CD14-positive monocyte (primary cell): ENCODE results near the gene WHAMM. TPM values are rescaled to one million over a fixed set of nuclear protein-coding genes. Genes with fewer than 3 reads are reported as not detected.
"Not testable (repeated sequence)": the region's sequence is repeated elsewhere in the genome, so short reads cannot be mapped to it uniquely, and the experiment has no call there.

Experiments
- DNase-seq, 3 donors: peaks; one replicate each; pipeline ENCODE4 v3.0.0-alpha.2; 2011 to 2022
- H2AFZ ChIP-seq: 2 replicates; pipeline ENCODE4 v1.6.0; 2012; ENCODE audit warnings: mild to moderate bottlenecking, low read depth, low read length, inconsistent platforms; ENCODE audit not compliant: insufficient read depth, poor library complexity, severe bottlenecking
- H3K27ac ChIP-seq, 2 donors: 1 replicate in 1 of 2; 2 replicates in 1 of 2; pipeline ENCODE4 v1.5.1; 2012 to 2013; ENCODE audit warnings: low read length in 2 of 2, control low read depth in 1 of 2, inconsistent platforms in 1 of 2, low read depth in 1 of 2, mild to moderate bottlenecking in 1 of 2
- H3K27me3 ChIP-seq, 2 donors: one replicate each; pipeline versions ENCODE4 v1.6.0 to v1.6.1; 2011 to 2013; ENCODE audit warnings: low read length in 2 of 2; ENCODE audit not compliant: control insufficient read depth in 2 of 2, insufficient read depth in 2 of 2
- H3K36me3 ChIP-seq, 2 donors: replicated peaks in 1 of 2; 1 replicate in 1 of 2; 2 replicates in 1 of 2; pipeline versions ENCODE4 v1.5.1 to v1.6.1; 2012 to 2013; ENCODE audit warnings: low read length in 2 of 2, control low read depth in 1 of 2, inconsistent platforms in 1 of 2, mild to moderate bottlenecking in 1 of 2; ENCODE audit not compliant: insufficient read depth in 2 of 2, control insufficient read depth in 1 of 2
- H3K4me1 ChIP-seq, 2 donors: 1 replicate in 1 of 2; 2 replicates in 1 of 2; pipeline versions ENCODE4 v1.5.1 to v1.6.1; 2012 to 2013; ENCODE audit warnings: low read length in 2 of 2, control low read depth in 1 of 2, inconsistent platforms in 1 of 2, mild to moderate bottlenecking in 1 of 2, moderate library complexity in 1 of 2; ENCODE audit not compliant: insufficient read depth in 2 of 2, control insufficient read depth in 1 of 2
- H3K4me2 ChIP-seq: replicated peaks from 2 replicates; pipeline ENCODE3; 2012; ENCODE audit warnings: low read length, moderate library complexity, mild to moderate bottlenecking; ENCODE audit not compliant: poor library complexity, severe bottlenecking; ENCODE audit errors: extremely low read depth
- H3K4me3 ChIP-seq, 3 experiments: fragments of 200-600 bp in 1 of 3; sonication (generic) in 1 of 3; replicated peaks in 1 of 3; 1 replicate in 2 of 3; 2 replicates in 1 of 3; pipeline ENCODE4 v1.5.1; 2011 to 2013; ENCODE audit warnings: low read length in 3 of 3, mild to moderate bottlenecking in 3 of 3, control low read depth in 2 of 3, low read depth in 2 of 3, inconsistent platforms in 1 of 3, moderate library complexity in 1 of 3
- H3K79me2 ChIP-seq: 2 replicates; pipeline ENCODE4 v1.6.0; 2012; ENCODE audit warnings: mild to moderate bottlenecking, control low read depth, inconsistent platforms, low read length, moderate library complexity; ENCODE audit not compliant: insufficient read depth
- H3K9ac ChIP-seq: 2 replicates; pipeline ENCODE4 v1.6.0; 2017; ENCODE audit warnings: low read length, mild to moderate bottlenecking; ENCODE audit not compliant: insufficient read depth, poor library complexity, severe bottlenecking
- H3K9me3 ChIP-seq, 2 donors: replicated peaks in 1 of 2; 1 replicate in 1 of 2; 2 replicates in 1 of 2; pipeline versions ENCODE4 v1.5.1 to v1.6.1; 2012 to 2013; ENCODE audit warnings: low read length in 2 of 2, control low read depth in 1 of 2; ENCODE audit not compliant: control insufficient read depth in 1 of 2, insufficient read depth in 1 of 2
- H4K20me1 ChIP-seq: 2 replicates; pipeline ENCODE4 v1.6.0; 2012; ENCODE audit warnings: mild to moderate bottlenecking, low read length, control low read depth, moderate library complexity; ENCODE audit not compliant: insufficient read depth
- H3K27ac Mint-ChIP-seq, 7 donors: one replicate each; pipeline ENCODE4 v1.8.0; 2020; ENCODE audit warnings: mild to moderate bottlenecking in 7 of 7, mixed read lengths in 7 of 7, moderate library complexity in 6 of 7, inconsistent platforms in 2 of 7
- H3K27me3 Mint-ChIP-seq, 3 donors: one replicate each; pipeline ENCODE4 v1.8.0; 2021 to 2022; ENCODE audit warnings: low read depth in 3 of 3, mild to moderate bottlenecking in 3 of 3, mixed read lengths in 3 of 3, moderate library complexity in 3 of 3, inconsistent platforms in 1 of 3
- H3K36me3 Mint-ChIP-seq, 2 donors: one replicate each; pipeline ENCODE4 v1.8.0; 2020; ENCODE audit warnings: mixed read lengths in 2 of 2, inconsistent platforms in 1 of 2, mild to moderate bottlenecking in 1 of 2
- H3K4me1 Mint-ChIP-seq: one replicate; pipeline ENCODE4 v1.8.0; 2020; ENCODE audit warnings: mild to moderate bottlenecking, mixed read lengths
- H3K4me3 Mint-ChIP-seq, 2 donors: one replicate each; pipeline ENCODE4 v1.8.0; 2020; ENCODE audit warnings: mild to moderate bottlenecking in 2 of 2, mixed read lengths in 2 of 2, moderate library complexity in 1 of 2
- H3K9me3 Mint-ChIP-seq, 7 donors: one replicate each; pipeline ENCODE4 v1.8.0; 2020 to 2022; ENCODE audit warnings: mixed read lengths in 7 of 7, mild to moderate bottlenecking in 6 of 7, moderate library complexity in 6 of 7, inconsistent platforms in 2 of 7
- WGBS: methylation state at CpG from one replicate; pipeline ENCODE4 v1.1.5; 2013; ENCODE audit warnings: missing lambda C conversion rate; ENCODE audit not compliant: insufficient coverage; 5-methylcytosine and 5-hydroxymethylcytosine counted together
- intact Hi-C, 2 donors: fragments of 100-400 bp; cut with micrococcal nuclease; formaldehyde crosslinking; loops; one replicate each; pipeline versions ENCODE4 v1.15.0 to v1.15.1; 2023
- polyA plus RNA-seq, 3 donors: library from polyadenylated mRNA; depleted of rRNA in 1 of 3; unstranded in 2 of 3; stranded (reverse) in 1 of 3; fragments of 300-500 nt in 2 of 3; fragments of >200 nt in 1 of 3; fragmentation: Illumina TruSeq in 2 of 3; gene quantifications; 1 replicate in 2 of 3; 2 replicates in 1 of 3; pipeline ENCODE4 v1.2.3, GENCODE V29; 2012 to 2021
- TF ChIP-seq, protein P1 (sequence below): fragments of 200-600 bp; IDR thresholded peaks from one replicate; pipeline ENCODE4 v1.8.0; 2022; ENCODE audit warnings: antibody characterized with exemption, mild to moderate bottlenecking

WHAMM gene
- polyA plus RNA-seq, 3 donors, result 0.69 to 7.8 (median 0.92) TPM

DNA sequence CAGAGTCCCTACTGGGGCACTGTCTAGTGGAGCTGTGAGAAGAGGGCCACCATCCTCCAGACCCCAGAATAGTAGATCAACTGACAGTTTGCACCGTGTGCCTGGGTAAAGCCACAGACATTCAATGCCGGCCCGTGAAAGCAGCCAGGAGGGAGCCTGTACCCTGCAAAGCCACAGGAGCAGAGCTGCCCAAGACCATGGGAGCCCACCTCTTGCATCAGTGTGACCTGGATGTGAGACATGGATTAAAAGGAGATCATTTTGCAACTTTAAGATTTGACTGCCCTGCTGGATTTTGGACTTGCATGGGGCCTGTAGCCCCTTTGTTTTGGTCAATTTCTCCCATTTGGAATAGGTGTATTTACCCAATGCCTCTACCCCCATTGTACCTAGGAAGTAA is 56.6 kb downstream of the WHAMM start:
- H3K27ac ChIP-seq, H3K4me1 Mint-ChIP-seq, H3K9ac ChIP-seq, intact Hi-C loops, H3K4me3 ChIP-seq, H3K4me2 ChIP-seq, H3K27ac Mint-ChIP-seq, H3K4me3 Mint-ChIP-seq, DNase-seq, H3K27me3 Mint-ChIP-seq, H4K20me1 ChIP-seq, H2AFZ ChIP-seq, H3K36me3 ChIP-seq, H3K9me3 ChIP-seq, H3K36me3 Mint-ChIP-seq, H3K79me2 ChIP-seq, H3K27me3 ChIP-seq, H3K9me3 Mint-ChIP-seq: not testable (repeated sequence)
- WGBS, result 100% methylated on average over 3 of the region's 3 CpGs
- H3K4me1 ChIP-seq, result peaks cover 10% of the 10 kb centered on the region in 2 donors

DNA sequence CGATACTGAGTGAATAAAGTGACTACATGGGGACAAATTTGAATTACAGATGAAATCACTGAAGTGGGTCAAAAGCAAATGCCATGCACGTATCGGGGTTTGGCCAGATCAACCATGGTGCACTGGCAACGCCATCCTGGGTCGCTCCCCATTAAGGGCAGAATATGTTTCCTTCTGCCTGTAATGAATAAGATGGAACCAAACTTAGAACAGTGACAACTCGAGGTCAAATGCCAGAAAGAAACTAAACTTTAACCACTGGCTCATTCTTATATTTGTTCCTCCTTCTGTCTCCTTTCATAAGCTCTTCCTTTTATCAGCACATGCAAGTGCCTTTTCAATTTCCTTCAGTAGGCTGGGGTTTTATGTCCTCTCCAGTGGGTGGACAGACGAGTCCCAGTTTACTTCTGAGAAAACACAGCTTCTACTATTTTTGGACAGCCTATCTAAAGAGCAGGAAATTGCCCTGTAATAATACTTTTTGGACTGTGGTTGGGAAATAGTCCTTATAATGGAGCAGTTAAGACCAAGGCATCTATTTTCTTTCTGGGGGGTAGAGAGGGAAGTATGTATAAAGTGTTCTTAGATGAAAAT is 61.4 kb downstream of the WHAMM start:
- Histone ChIP-seq H3K79me2 (no peaks in the 10 kb centered on the region), H3K9me3 (no peaks in the 10 kb centered on the region), H3K27ac (peak overlapping the region in 1 of 2 donors; percentile 13), H4K20me1 (no peaks in the 10 kb centered on the region), H3K36me3 (no peaks in the 10 kb centered on the region), H2AFZ (peak overlapping the region; percentile 44), H3K27me3 (no peaks in the 10 kb centered on the region), H3K9ac (no peak overlapping the region), H3K4me1 (peaks cover 20 to 23% of the 10 kb centered on the region in 2 donors), H3K4me2 (peak overlapping the region; percentile 27), H3K4me3 (peak overlapping the region in 1 of 3 experiments; percentile 11)
- WGBS, result 22% methylated on average over 5 of the region's 7 CpGs
- Mint-ChIP-seq H3K9me3 (no peaks in the 10 kb centered on the region), H3K4me3 (no peak overlapping the region), H3K27me3 (peaks cover 0 to 7% (median 0%) of the 10 kb centered on the region in 3 donors), H3K27ac (peak overlapping the region in 4 of 7 donors; percentile 58 to 75 (median 62)), H3K36me3 (peaks cover 0 to 2% of the 10 kb centered on the region in 2 donors), H3K4me1 (peaks cover 27% of the 10 kb centered on the region)
- TF ChIP-seq, protein P1, sequence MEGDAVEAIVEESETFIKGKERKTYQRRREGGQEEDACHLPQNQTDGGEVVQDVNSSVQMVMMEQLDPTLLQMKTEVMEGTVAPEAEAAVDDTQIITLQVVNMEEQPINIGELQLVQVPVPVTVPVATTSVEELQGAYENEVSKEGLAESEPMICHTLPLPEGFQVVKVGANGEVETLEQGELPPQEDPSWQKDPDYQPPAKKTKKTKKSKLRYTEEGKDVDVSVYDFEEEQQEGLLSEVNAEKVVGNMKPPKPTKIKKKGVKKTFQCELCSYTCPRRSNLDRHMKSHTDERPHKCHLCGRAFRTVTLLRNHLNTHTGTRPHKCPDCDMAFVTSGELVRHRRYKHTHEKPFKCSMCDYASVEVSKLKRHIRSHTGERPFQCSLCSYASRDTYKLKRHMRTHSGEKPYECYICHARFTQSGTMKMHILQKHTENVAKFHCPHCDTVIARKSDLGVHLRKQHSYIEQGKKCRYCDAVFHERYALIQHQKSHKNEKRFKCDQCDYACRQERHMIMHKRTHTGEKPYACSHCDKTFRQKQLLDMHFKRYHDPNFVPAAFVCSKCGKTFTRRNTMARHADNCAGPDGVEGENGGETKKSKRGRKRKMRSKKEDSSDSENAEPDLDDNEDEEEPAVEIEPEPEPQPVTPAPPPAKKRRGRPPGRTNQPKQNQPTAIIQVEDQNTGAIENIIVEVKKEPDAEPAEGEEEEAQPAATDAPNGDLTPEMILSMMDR, result no peak
- peak in 1 of 3 donors; percentile 12 for DNase-seq
- intact Hi-C loops, result no loop called here
